ENCODE data around the gene EMC1. TPM values are rescaled to one million over a fixed set of nuclear protein-coding genes. Genes with fewer than 3 reads are reported as not detected.
A peak's percentile ranks its signal among the peaks of the same experiment; 100 is the strongest.
"Not testable (repeated sequence)": the region's sequence is repeated elsewhere in the genome, so short reads cannot be mapped to it uniquely, and the experiment has no call there.

EMC1 gene
- polyA plus RNA-seq, 3 donors, result 8.1 to 20.5 (median 13.2) TPM

GRCh38 chr1:19222979-19223824 is 28.1 kb downstream of the EMC1 start:
- H3K27ac ChIP-seq (ENCODE audit: low read depth, low read length), result no peak overlapping the region
- WGBS, 3 donors, result 76 to 84% (median 80%) methylated on average over 15 of the region's 15 CpGs

GRCh38 chr1:19222573-19222972 is 28.8 kb downstream of the EMC1 start:
- 95 to 97% (median 95%) methylated on average over 11 of the region's 11 CpGs for WGBS, 3 donors
- no peak overlapping the region for H3K27ac ChIP-seq (ENCODE audit: low read depth, low read length)

GRCh38 chr1:19220991-19221390 is 30.3 kb downstream of the EMC1 start:
- no peak overlapping the region for H3K27ac ChIP-seq (ENCODE audit: low read depth, low read length)
- 48 to 74% (median 56%) methylated on average over 7 of the region's 7 CpGs for WGBS, 3 donors

GRCh38 chr1:19220080-19220846 is 31.1 kb downstream of the EMC1 start:
- H3K27ac ChIP-seq (ENCODE audit: low read depth, low read length), result no peak overlapping the region
- 79 to 93% (median 85%) methylated on average over 8 of the region's 8 CpGs for WGBS, 3 donors

GRCh38 chr1:19219451-19219850 is 31.9 kb downstream of the EMC1 start:
- no peak overlapping the region for H3K27ac ChIP-seq (ENCODE audit: low read depth, low read length)
- WGBS, 3 donors, result 81 to 85% (median 82%) methylated on average over 7 of the region's 7 CpGs

- WGBS, 3 donors, result 97 to 98% (median 97%) methylated on average over 4 of the region's 4 CpGs
- H3K27ac ChIP-seq (ENCODE audit: low read depth, low read length), result not testable (repeated sequence)
Observed at GRCh38 chr1:19216585-19216984, 34.7 kb downstream of the EMC1 start.

GRCh38 chr1:19213580-19213979 is 37.7 kb downstream of the EMC1 start:
- H3K27ac ChIP-seq (ENCODE audit: low read depth, low read length), result no peak overlapping the region
- WGBS, 3 donors, result 97 to 100% (median 98%) methylated on average over 1 of the region's 1 CpG

- no peak overlapping the region for H3K27ac ChIP-seq (ENCODE audit: low read depth, low read length)
Observed at GRCh38 chr1:19212167-19212566, 39.2 kb downstream of the EMC1 start.

GRCh38 chr1:19210772-19211549 is 40.4 kb downstream of the EMC1 start:
- peak overlapping the region; percentile 87 for H3K27ac ChIP-seq (ENCODE audit: low read depth, low read length)
- 13 to 19% (median 18%) methylated on average over 12 of the region's 12 CpGs for WGBS, 3 donors

- 0 to 1% (median 0%) methylated on average over 72 to 80 of the region's 80 CpGs for WGBS, 3 donors
- H3K27ac ChIP-seq (ENCODE audit: low read depth, low read length), result peak within 1 kb of the TSS; percentile 87
Observed at GRCh38 chr1:19209990-19210771, 41.1 kb downstream of the EMC1 start, which contains the start of gene UBR4. UBR4 (minus strand) TSS chr1:19210266; CDS start chr1:19210248, 18 bp downstream.

GRCh38 chr1:19209439-19209989 is 41.8 kb downstream of the EMC1 start:
- WGBS, 3 donors, result 0% methylated on average over 27 to 28 of the region's 28 CpGs
- H3K27ac ChIP-seq (ENCODE audit: low read depth, low read length), result peak overlapping the region; percentile 80

- H3K27ac ChIP-seq (ENCODE audit: low read depth, low read length), result no peak overlapping the region
- 16 to 23% (median 20%) methylated on average over 8 of the region's 8 CpGs for WGBS, 3 donors
Observed at GRCh38 chr1:19208710-19209438, 42.5 kb downstream of the EMC1 start.

GRCh38 chr1:19206947-19207346 is 44.4 kb downstream of the EMC1 start:
- H3K27ac ChIP-seq (ENCODE audit: low read depth, low read length), result no peak overlapping the region
- 52 to 80% (median 60%) methylated on average over 3 of the region's 3 CpGs for WGBS, 3 donors

GRCh38 chr1:19205845-19206244 is 45.5 kb downstream of the EMC1 start:
- no peak overlapping the region for H3K27ac ChIP-seq (ENCODE audit: low read depth, low read length)
- WGBS, 3 donors, result 32 to 80% (median 78%) methylated on average over 5 of the region's 5 CpGs

GRCh38 chr1:19205403-19205802 is 45.9 kb downstream of the EMC1 start:
- 87 to 98% (median 88%) methylated on average over 1 of the region's 1 CpG for WGBS, 3 donors
- no peak overlapping the region for H3K27ac ChIP-seq (ENCODE audit: low read depth, low read length)

- whole genome bisulfite sequencing, 3 donors, result 73 to 91% (median 77%) methylated on average over 6 of the region's 6 CpGs
- no peak overlapping the region for H3K27ac ChIP-seq (ENCODE audit: low read depth, low read length)
Observed at GRCh38 chr1:19204446-19205266, 46.7 kb downstream of the EMC1 start.
